ENCODE data around the gene DMRT1.

DMRT1 gene

DNA sequence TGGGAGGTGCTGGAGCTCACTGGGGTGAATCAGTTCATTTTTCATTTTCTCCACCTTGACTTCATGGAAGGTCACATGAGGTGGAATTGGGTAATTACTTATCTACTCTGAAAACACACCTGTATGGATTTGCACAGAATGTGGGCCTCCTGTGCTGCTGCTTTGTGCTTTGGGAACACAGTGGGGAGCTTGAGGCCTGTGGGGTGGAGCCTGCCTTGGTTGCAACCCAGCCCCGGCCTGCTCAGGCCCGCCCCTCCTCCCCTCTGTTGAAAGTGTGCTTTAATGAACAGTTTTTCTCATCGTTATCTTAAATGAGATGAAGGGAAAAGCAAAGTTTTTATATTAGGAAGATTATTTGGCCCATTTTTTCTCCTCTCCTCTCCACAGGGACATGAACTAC is 106.5 kb downstream of the DMRT1 start:
- ChIA-PET CTCF (interaction anchor here (0.6 kb wide), 1 partner anchor 107 kb away, joined by 3 read pairs; no protein-coding TSS in a partner anchor), POLR2A (ENCODE audit: low non-redundant PET) (no interaction called here)
- DNase-seq (ENCODE audit: low spot score) = no peak
- TF ChIP-seq, protein P1, sequence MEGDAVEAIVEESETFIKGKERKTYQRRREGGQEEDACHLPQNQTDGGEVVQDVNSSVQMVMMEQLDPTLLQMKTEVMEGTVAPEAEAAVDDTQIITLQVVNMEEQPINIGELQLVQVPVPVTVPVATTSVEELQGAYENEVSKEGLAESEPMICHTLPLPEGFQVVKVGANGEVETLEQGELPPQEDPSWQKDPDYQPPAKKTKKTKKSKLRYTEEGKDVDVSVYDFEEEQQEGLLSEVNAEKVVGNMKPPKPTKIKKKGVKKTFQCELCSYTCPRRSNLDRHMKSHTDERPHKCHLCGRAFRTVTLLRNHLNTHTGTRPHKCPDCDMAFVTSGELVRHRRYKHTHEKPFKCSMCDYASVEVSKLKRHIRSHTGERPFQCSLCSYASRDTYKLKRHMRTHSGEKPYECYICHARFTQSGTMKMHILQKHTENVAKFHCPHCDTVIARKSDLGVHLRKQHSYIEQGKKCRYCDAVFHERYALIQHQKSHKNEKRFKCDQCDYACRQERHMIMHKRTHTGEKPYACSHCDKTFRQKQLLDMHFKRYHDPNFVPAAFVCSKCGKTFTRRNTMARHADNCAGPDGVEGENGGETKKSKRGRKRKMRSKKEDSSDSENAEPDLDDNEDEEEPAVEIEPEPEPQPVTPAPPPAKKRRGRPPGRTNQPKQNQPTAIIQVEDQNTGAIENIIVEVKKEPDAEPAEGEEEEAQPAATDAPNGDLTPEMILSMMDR (conservative IDR thresholded peaks at IDR 0.05; ENCODE audit: low read depth) = no peak
- H3K27ac ChIP-seq = no peak overlapping the region

DNA sequence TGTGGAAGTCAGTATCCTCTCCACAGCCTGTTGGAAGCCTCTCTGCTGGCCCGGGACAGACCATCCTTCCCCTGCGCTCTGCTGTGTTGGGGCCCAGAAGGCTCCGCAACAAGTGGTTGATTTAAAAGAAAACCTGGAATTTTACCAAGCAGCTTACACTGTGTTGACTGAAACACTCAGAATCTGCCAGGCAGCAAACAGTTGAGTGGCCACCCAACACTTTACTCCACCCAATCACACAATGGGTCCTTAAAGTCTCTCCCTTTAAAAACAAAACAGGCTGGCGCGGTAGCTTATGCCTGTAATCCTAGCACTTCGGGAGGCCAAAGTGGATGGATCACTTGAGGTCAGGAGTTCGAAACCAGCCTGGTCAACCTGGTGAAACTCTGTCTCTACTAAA is 107.0 kb downstream of the DMRT1 start:
- TF ChIP-seq, protein P1 (conservative IDR thresholded peaks at IDR 0.05; ENCODE audit: low read depth) = no peak
- DNase-seq (ENCODE audit: low spot score) = no peak
- no peak overlapping the region for H3K27ac ChIP-seq
- CTCF ChIA-PET = interaction anchor here (0.6 kb wide), 1 partner anchor 107 kb away, joined by 3 read pairs; no protein-coding TSS in a partner anchor
- POLR2A ChIA-PET (ENCODE audit: low non-redundant PET) = no interaction called here

DNA sequence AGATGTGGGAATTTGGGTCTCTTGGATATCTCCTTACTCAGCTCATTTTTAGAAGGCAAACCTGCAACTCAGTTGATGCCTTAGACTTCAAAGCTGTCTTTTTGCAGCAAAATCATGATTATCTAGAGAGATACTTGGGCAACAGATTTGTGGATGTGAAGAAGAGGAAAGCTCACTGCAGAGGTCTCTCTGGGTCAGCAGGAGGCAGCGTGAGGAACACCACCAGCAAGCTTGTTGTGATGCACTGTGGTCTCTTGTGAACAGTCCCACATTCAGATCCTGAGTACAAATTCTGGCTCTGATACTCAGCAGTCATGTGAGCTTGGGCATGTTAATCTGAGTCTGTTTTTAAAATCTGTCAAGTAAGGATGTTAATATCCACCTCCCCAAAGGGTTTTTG is 108.6 kb downstream of the DMRT1 start:
- DNase-seq (ENCODE audit: low spot score) = no peak
- TF ChIP-seq, protein P1 (conservative IDR thresholded peaks at IDR 0.05; ENCODE audit: low read depth) = no peak
- ChIA-PET CTCF (no interaction called here), POLR2A (ENCODE audit: low non-redundant PET) (no interaction called here)
- no peak overlapping the region for H3K27ac ChIP-seq

DNA sequence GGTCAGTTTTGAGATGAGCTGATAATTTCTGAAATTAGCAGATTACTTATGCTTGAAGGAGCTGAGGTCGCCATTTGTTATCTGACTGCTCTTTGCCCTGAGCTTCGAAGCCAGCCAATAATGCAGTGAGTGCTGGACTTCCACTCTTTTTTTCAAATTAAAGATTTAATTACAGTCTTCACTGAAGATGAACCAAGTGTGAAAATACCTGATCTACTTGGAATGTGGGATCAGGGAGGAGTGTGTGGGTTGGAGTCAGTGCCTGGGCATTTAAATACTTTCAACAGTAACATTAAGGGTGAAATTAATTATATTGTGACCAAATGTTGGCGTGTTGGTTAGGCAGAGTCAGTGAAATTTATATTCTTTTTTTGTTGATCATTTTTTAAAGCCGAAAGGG is 111.0 kb downstream of the DMRT1 start:
- POLR2A ChIA-PET (ENCODE audit: low non-redundant PET) = no interaction called here

DNA sequence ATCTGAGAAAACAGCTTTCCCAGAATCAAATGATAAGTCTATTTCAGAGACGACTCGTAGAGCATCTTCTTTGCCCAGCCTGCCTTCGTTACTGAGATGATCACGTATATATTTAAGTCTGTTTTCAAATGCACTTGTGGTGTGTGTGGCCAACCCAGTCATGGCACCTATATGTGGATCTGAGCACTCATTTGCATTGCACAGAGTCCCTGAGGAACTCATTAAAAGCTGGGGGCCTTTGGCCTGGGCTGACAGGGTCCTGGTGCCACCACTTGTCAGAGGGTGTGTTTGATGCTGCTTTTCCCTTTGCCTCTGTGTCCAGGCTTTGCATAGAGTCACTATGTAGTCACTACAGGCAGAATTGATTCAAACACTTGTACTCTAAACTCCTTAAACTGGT is 117.6 kb downstream of the DMRT1 start:
- POLR2A ChIA-PET (ENCODE audit: low non-redundant PET) = no interaction called here
- TF ChIP-seq, protein P1 (conservative IDR thresholded peaks at IDR 0.05; ENCODE audit: low read depth) = no peak

More for the DNA sequence above, 111.0 kb downstream of the DMRT1 start:
- TF ChIP-seq, protein P1 (conservative IDR thresholded peaks at IDR 0.05; ENCODE audit: low read depth) = no peak
- CTCF ChIA-PET = interaction anchor here (0.7 kb wide), 1 partner anchor 74 kb away, joined by 4 read pairs; no protein-coding TSS in a partner anchor
- no peak for DNase-seq (ENCODE audit: low spot score)
- H3K27ac ChIP-seq = no peak overlapping the region

DNA sequence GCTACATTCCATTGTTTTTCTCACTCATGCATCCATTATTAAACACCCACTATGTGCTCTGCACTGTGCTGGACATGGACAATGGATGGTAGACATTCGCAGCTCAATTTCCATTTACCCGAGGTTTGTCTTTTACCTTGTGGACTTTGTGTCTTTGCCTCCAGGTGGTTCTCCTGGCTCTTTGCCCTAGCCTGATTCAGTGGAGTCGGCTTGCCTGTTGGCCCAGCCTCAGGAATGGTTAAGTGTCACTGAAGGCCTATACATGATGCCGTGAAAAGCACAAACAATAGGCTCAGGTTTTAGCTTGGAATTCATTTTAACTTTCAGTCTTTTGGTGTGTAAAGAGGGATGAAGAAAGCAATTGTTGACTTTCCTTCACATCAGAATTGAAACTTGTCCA is 118.4 kb downstream of the DMRT1 start:
- TF ChIP-seq, protein P1 (conservative IDR thresholded peaks at IDR 0.05; ENCODE audit: low read depth) = no peak
- no peak overlapping the region for H3K27ac ChIP-seq
- ChIA-PET POLR2A (ENCODE audit: low non-redundant PET) (no interaction called here), CTCF (no interaction called here)
- DNase-seq (ENCODE audit: low spot score) = no peak

More for the DNA sequence above, 117.6 kb downstream of the DMRT1 start:
- DNase-seq (ENCODE audit: low spot score) = no peak
- no peak overlapping the region for H3K27ac ChIP-seq
- CTCF ChIA-PET = interaction anchor here (0.6 kb wide), 1 partner anchor 692 kb away, joined by 4 read pairs; no protein-coding TSS in a partner anchor
